ENCODE data around the gene PRPF4.
"Not testable (repeated sequence)": the region's sequence is repeated elsewhere in the genome, so short reads cannot be mapped to it uniquely, and the experiment has no call there.

PRPF4 gene

DNA sequence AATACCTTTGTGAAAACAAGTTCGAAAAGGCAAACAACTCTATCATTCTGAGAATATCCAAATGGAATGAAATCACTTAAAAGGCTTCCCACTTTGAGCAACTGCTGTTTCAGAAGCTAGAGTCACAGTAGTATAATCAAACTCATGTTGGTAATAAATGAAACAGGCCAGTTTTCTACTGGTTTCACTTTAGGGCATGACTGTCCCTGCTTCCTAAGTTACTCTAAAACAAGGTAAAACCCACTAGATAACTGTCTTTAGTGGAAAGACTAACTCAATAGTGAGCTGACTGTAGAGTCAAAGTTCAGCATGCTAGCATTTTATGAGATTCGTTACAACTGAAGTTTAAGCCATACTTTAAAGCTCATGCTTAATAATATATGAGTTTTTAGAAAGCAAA is 6.1 kb upstream of the PRPF4 start:
- no peak for DNase-seq

DNA sequence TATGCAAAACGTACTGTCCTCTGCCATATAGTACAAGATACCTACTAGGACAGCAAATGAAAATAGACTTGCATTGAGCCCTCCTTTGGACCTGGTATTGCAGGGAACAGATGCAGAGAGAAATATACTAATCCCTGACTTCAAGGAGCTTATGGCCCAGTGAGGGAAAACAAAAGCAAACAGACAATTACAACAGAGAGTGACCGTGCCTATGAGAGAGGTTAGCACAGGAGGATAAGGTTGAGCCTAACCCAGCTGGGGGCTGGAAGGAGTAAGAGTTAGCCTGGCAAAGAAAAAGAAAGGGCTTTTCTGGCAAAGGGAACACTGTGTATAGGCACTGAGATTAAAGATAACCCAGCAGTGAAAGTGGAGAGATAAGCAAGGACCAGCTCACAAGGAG is 5.6 kb upstream of the PRPF4 start:
- DNase-seq, result no peak

DNA sequence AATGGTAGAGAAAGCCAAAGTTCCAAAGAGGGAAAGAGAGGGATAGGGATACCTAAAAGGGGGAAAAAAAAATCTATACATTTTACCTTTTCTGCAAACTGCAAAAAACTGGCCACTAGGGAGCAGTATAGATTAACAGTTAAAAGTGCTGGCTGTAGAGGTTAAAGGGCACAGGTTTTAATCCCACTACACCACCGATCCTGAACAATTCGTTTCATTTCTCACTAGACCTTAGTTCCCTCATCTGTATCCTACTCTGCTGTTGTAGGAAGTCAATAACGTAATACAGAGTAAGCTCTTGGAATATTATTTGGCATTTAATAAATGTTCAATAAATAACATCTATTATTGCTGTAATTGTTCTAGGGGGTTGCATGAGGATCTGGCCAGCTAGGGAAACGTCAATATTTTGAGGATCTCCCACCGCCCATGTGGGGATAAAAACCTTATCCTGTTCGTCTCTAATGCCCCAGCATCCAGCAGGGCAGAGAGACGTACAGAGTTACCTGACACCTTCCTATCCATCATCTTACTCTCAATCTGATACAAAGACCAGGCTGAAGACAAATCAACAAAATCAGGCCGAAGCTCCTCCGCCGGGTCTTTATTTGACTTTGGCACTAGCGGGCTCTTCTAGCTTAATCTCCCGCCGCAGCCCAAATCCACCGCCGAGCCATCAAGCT is 843 bp upstream of the PRPF4 start:
- no peak for DNase-seq

DNA sequence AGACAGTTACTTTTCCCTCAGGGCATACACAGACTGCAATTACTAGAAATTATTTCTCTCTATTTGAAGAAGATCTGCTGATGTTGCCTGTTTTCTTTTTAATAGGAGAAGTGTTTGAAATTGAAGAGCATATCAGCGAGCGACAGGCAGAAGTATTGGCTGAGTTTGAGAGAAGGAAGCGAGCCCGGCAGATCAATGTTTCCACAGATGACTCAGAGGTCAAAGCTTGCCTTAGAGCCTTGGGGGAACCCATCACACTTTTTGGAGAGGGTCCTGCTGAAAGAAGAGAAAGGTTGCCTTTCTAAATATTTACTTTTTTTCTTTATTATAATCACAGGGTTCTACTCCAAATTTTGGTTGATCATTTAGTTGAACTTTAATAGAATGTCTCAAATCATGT is 3.4 kb downstream of the PRPF4 start:
- DNase-seq, result no peak

DNA sequence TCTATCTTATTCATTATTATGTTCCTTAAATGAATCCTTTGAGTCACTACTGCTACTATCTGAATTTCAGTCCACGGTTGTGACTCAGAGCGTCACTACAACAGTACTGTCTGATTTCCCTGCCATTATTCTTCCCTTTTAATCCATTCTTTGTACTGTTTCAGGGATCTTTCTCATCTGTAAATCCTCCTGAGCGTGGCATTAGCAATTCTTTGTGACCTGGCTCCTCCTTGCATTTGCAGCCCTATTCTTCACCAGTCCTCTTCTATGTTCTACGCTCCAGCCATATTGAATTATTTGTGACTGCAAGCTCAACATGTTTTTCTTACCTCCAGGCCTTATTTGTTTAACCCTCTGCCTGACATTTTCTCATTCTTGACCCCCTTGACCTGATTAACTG is 5.9 kb downstream of the PRPF4 start:
- no peak for DNase-seq

DNA sequence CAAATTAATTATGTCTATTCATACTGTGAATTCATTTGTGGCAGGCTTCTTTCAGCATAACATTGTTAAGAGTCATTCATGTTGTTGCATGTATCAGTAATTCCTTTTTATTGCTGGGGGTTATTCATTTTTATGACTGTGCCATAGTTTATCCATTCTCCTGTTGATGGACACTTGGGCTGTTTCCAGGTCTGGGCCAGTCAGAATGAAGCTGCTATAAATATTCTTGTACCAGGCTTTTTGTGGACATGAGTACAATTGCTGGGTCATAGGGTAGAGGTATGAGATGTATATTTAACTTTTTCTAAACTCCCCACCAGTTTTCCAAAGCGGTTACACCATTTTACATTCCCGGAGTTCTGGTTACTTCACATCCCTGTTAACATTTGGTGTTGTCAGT is 13.6 kb downstream of the PRPF4 start:
- DNase-seq, result no peak

DNA sequence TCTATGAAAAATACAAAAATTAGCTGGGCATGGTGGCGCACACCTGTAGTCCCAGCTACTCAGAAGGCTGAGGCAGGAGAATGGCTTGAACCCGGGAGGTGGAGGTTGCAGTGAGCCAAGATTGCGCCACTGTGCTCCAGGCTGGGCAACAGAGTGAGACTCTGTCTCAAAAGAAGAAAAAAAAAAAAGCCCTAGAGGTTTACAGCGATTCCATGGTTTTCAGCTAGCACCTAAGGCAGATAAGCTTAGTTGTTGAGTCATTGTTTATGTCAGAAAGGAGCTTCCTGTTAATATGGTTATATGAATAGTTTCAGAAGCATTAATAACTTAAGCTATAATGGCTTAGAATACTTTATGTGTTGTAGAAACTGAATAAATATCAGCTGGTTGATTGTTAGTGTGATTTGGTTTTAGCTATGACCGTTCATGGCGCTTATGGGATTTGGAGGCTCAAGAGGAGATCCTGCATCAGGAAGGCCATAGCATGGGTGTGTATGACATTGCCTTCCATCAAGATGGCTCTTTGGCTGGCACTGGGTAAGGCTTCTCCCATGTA is 14.7 kb downstream of the PRPF4 start:
- DNase-seq, result no peak

DNA sequence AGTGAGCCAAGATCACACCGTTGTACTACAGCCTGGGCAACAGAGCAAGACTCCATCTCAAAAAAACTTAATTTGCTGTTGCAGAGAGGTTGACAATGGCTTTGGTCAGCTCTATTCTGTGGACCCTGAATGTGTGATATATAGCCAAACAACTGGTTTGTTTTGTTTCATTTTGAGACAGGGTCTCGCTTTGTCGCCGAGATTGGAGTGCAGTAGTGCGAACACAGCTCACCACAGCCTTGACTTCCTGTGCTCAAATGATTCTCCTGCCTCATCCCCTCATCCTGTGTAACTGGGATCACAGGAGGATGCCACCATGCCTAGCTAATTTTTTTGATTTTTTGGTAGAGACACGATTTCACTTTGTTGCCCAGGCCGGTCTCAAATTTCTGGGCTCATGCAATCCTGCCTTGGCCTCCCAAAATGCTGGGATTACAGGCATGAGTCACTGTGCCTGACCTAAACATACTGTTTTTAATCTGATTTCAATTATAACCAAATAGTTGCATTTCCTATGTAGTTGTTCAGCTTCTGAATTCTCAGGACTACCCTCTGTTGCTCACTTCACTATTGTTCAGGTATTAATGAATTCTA is 17.9 kb downstream of the PRPF4 start:
- DNase-seq, result no peak

DNA sequence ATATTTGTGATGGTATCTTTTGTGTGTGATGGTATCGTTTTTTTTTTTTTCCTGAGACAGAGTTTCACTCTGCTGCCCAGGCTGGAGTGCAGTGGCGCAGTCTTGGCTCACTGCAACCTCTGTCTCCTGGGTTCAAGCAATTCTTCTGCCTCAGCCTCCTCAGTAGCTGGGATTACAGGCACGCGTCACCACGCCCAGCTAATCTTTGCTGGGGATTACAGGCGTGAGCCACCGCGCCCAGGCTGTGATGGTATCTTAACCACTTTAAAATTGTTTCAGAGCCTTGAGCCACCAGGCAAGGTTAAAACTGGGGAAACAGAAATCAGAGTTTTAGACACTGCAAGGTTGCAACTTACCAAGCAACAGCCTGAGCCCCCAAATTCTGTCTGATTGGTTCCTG is 20.8 kb downstream of the PRPF4 start:
- not testable (repeated sequence) for DNase-seq

DNA sequence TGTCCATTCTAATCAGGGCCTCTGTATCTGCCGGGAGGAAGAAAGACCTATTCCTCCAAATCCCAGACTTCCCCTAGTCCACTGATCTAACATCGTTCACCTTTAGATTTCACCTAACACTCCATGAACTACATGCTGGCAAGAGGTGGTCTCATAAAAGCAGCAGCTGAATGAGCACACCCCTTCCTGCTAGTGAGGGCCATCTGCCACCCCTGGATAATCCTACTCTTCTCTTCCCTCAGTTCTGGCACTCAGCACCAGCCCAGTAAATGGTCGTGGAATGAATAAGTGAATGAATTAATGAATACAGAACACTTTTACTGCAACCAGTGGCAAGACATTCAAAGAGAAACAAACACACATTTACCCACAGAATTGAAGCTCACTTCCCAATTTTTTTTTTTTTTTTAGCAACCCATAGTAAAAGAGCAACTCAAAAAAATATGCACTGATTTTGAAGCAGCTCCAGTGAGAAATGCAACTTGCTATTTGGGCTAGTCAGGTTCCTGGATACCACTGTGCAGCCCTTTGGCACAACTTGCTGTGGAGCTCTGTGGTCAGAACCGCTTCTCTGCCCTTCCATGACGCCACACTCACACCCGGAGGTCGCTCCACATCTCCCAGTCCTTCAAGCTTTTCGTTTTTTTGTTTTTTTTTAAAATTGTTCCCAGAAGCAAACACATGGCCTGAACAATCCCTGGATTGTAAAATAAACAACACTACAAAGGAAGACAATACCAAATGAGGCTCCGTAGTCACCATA is 21.5 kb downstream of the PRPF4 start:
- DNase-seq, result no peak

DNA sequence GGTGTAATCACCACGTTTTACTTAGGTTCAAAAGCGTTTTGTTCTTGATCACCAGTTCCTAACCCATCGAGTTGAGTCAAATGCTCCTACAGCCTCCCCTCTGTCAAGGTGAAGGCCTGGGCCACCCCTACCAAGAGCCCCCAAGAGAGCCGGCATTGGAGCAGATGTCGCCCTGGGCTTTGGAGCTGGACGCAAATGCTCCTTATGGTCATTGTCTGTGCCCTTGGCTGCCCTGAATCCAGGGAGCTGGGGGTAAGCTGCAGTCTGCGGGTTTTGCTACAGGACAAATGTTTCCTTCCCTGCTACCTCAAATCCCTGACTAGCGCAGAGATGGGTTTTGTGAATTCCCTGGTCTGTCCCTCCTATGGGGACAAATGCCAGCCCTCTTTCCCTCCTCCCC is 22.9 kb downstream of the PRPF4 start:
- DNase-seq, result no peak

DNA sequence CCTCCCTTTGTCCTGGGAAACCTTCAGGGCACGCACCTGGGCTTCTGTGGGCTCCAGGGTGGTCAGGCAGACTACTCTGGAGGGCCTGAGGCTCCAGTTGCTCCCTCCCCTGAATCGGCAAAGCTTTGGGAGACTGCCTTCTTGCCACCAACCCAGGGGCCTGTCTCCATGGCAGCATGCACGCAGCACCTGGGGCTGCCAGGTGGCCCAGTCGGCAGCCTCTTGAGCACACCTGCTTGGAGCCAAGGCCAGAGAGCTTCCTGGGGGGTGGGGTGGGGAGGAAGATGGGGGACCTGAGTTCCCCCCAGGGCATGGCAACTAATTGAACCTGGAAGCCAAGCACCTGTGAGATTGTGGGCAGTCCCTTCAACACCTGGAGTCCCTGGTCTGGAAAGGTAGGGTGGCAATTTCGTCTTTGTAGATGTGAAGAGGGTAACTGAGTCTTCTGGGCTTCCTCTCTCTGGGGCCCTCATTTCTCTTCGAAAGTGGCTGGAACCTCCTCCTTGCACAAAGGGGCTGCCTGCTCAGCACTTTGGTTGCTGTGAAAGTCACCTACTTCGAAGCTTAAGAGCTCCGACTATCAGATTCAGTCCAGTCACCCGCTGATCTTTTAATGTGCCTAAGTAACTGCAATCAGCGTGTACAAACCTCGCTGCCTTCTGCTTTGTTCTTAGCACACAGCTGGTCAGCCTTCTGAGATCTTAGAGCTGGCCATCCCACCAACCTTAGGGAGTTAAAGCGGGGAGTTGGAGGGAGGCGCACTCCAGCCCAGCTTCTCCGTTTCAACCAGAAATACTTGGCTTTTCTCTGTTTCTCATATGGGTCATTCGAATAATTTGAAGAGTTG is 23.7 kb downstream of the PRPF4 start:
- DNase-seq, result no peak

DNA sequence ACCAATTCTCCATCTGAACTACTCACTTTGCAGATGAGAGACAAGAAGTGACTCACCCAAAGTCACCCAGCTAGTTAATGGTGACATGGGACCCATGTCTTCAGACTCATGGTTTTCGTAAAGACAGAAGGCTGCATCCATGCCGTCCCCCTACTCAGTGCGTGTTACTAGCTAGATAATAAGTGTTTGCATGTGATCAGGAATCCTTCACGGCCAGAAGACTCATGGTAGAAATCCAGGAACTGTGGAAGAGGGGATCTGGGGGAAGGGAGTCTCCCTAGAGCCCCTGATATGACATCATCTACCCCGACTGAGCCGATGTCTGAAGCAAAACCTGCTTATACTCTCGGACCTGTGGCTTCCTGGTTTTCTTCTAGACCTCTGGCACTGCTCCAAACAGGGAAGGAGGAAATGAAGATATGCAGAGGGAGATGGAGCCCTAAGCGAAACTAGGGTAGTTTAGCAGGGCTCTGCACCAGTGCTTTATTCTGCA is 24.4 kb downstream of the PRPF4 start:
- no peak for DNase-seq

DNA sequence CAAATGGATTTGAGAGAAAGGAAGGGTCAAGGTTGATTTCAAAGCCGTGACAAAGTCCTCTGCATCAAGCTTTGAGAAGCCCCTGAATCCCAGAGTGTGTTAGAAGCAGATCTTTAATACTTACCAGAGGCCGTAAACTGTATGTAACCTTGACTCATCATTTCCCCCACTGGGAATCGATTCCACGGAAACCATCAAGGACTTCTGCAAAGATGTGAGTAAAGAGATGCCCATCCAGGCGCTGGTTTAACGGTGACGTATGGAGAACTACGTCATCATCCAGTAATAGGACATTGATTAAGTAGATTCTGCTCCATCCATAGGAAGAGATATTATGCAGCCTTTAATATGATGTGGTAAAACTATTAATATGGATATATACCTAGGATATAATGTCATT is 26.1 kb downstream of the PRPF4 start:
- no peak for DNase-seq

DNA sequence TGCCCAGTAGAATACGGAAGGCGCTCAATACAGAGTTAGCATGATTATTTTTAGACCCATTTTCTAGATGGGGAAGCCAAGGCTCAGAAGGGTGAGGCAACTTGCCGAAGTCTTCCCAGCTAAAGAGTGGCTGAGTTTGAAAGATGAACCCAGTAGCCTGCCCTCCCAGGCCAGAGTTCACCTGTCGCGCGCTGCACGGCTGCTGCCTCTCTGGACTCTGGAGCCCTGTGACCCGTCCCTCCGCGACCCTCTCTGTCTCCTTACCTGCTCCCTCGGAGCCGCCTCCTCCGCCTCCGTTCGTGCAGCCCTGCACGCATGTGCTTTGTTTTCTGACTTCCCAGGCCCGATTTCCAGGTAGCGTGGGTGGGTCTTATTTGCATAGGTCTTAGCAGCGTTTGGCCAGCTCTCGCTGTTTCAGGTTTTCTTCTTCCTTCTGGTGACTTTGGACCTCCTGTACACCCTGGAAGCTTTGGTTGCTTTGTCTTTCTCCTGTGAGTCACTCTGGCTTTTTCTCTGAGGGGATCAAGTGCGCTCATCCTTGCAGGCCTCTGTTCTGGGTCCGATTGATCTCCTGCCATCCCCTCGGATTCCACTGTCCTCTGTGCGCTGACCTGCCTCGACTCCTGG is 27.4 kb downstream of the PRPF4 start, which contains the start of gene RNF183:
TSS of gene RNF183 (minus strand) at position 585 of the 627 bp plus-strand sequence. CDS start 5,192 bp downstream, outside the sequence.
- no peak for DNase-seq

DNA sequence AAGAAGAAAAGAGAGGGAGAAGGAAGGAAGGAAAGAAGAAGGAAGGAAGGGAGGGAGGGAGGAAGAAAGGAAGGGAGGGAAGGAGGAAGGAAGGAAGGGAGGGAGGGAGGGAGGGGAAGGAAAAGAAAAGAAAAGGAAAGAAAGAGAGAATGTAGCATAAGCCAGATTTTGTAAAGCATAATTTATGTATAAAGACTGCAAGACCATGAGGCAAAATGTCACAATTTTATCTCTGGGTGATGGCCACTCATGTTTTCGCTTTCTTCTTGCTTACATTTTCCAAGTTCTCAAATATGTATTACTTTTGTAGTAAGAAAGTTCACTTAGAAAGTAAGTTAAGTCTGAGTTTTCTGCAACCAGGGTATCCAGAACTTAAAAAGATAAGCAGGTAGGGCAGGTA is 31.1 kb downstream of the PRPF4 start:
- DNase-seq, result no peak

DNA sequence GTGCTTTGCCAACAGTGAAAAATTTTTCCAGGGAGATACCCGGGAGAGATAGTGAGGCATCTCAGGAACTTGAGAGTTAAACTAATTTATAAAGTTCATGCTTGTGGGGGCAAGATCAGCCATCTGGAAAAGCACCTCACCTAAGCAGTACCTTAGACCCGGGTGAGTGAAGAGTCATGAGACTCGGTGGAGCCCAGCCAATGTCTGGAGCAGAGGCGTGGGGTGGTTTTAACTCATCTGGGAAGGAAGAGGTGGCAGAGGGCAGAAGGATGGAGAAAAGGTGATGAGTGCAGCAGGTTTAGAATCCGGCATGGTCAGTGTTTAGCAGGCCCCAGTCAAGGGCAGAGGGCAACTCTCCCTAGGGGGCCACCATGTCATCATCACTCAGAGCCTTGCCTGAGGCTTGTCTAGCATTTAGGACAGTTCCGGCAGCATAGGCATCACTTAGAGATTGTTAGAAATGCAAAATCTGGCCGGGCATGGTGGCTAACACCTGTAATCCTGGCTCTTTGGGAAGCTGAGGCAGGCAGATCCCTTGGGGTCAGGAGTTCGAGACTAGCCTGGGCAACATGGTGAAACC is 32.0 kb downstream of the PRPF4 start:
- no peak for DNase-seq

DNA sequence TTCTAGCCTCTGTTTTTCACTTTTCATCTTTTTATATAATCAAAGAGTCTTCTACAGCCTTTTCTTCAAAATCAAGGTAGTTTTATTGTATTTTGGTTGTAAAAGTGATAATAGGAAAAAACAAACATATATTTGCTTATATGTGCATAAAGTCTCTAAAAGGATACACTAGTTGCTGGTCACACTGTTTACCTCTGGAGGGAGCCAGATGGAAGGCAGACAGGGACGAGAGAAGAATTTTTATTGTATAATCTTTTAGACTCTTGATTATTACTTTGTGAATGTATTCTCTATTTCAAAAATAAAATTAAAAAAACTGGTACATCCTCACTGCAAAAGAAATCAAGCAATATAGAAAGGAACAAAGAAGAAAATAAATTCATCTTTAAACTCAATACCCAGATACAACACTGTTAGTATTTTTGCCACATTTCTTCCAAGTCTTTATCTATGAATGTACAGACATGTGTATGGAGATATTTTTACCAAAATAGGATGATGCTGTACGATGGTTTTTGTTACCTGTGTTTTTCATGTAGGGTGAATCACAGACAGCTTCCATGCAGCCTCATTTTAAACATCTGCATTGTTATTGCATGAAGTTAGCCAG is 33.9 kb downstream of the PRPF4 start:
- DNase-seq, result no peak

DNA sequence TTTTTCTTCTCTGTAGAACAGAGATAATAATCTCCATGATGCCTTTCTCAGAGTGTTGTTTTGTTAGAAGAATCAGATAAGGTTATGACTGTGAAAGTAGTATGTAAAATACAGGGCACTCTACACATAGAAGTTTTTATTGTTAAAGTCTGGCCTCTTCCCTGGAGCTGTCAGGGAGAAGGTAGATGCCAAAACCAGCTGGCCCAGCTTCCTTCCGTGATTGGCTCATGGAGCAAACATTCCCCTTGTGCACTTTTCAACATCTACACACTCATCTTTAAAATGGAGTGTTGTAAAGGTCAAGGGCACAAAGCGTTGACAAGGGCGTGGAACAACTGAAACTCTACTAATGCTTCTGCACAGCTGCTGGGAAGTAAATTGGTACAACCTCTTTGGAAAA is 35.1 kb downstream of the PRPF4 start:
- DNase-seq, result no peak

DNA sequence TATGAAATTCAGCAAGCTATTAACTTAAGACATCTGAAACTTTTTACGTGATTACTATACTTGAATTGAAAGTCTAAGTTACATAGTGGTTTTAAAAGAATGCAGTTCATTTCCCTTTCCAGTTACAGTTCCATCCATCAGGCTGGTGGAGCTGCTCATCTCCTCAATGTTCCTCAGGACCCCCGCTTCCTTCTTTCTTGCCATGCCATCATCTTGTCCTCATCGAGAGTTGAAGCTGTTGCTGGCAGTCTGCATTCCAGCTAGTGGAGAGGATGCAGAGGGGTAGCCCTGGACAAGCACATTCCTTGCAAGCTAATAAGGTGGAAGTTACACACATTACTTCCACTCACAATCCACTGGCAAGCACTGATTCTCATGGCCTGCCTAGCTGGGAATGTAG is 36.5 kb downstream of the PRPF4 start:
- no peak for DNase-seq

DNA sequence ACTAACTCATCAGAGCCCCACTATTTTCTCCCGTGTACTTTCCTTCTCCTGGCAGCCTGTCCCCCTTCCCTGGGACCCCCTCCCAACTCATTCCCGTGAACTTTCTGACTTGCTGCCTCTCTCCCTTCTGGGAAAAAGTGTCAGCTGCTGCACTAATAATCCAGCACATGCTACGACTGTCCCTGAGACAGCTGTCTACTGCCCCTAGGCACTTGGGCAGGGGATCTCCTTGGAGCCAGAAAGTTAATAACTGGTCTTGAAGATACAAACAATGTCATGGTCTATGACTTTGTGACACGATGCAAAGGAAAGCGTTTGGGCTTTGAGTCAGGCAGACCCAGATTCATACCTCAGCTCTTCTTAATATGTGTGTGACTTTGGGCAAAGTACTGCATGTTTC is 37.8 kb downstream of the PRPF4 start:
- DNase-seq, result no peak
